ENCODE results near the gene SCRT2. TPM values are rescaled to one million over a fixed set of nuclear protein-coding genes. Genes with fewer than 3 reads are reported as not detected.

SCRT2 gene
- total RNA-seq, 1 donor: not detected

DNA sequence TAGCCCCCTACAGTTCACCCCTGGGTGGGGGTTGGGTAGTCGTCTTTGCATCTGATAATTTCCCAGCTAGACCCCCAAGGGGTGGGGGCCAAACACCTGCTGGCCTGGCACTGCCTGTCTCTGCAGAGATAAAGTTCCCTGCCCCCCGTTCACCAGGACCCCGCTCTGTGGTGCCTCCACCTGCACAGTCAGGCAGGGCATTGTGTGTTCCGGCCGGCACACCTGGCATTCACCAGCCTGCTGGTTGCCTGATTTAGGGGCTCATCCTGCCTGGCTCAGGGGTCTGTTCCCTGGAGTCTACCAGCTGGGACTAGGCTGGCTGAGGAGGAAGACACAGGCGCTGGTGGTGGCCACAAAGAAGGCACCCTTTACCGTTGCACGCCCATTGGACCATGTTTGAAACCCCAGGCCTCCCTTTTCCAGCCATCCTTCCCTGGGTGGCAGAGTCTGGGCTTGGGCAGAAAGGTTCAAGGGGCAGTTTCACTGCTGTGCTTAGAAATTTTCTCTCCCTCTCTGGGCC lies 30.8 kb upstream of the SCRT2 start:
- TF ChIP-seq, protein P1, sequence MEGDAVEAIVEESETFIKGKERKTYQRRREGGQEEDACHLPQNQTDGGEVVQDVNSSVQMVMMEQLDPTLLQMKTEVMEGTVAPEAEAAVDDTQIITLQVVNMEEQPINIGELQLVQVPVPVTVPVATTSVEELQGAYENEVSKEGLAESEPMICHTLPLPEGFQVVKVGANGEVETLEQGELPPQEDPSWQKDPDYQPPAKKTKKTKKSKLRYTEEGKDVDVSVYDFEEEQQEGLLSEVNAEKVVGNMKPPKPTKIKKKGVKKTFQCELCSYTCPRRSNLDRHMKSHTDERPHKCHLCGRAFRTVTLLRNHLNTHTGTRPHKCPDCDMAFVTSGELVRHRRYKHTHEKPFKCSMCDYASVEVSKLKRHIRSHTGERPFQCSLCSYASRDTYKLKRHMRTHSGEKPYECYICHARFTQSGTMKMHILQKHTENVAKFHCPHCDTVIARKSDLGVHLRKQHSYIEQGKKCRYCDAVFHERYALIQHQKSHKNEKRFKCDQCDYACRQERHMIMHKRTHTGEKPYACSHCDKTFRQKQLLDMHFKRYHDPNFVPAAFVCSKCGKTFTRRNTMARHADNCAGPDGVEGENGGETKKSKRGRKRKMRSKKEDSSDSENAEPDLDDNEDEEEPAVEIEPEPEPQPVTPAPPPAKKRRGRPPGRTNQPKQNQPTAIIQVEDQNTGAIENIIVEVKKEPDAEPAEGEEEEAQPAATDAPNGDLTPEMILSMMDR (IDR thresholded peaks at IDR 0.05; ENCODE audit: extremely low read depth, low read depth, low read length): no peak
- peaks cover 24% of the 10 kb centered on the region for H3K27me3 ChIP-seq (ENCODE audit: insufficient read depth, low read length)
- H3K79me2 ChIP-seq (ENCODE audit: insufficient read depth, low read length): no peaks in the 10 kb centered on the region
- DNase-seq (ENCODE audit: insufficient read length, low spot score, missing footprints): peak; percentile 53
- H3K36me3 ChIP-seq (ENCODE audit: insufficient read depth, low read length): no peaks in the 10 kb centered on the region
- peaks cover 6% of the 10 kb centered on the region for H3K9me3 ChIP-seq (ENCODE audit: low read depth, low read length)
- H3K4me2 ChIP-seq (ENCODE audit: insufficient read depth, low read length): no peak overlapping the region
- no peaks in the 10 kb centered on the region for H4K20me1 ChIP-seq (ENCODE audit: insufficient read depth, low read length)
- no peak overlapping the region for H2AFZ ChIP-seq (ENCODE audit: low read length)
- H3K27ac ChIP-seq (ENCODE audit: low read depth, low read length): no peak overlapping the region
- no peak overlapping the region for H3K4me3 ChIP-seq (ENCODE audit: insufficient read depth, low read length)
- H3K4me1 ChIP-seq (ENCODE audit: insufficient read depth, low read length): no peaks in the 10 kb centered on the region

DNA sequence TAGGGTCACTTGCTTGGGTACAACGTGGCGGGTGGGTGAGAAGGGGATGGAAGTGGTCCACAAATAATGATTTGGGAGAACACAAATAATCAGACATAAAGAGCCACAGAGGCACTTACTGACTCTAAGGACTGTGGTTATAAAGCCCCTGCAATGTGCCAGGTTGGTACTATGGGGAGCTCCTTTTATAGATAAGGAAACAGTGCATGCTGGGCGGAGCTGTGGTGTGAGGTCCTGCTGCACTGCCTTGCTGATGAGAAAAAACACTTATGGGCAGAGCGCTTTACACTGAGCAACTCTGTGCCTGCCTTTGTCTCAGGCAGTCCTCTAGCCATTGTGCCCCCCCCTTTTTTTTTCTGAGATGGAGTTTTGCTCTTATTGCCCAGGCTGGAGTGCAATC lies 29.1 kb upstream of the SCRT2 start:
- H3K9me3 ChIP-seq (ENCODE audit: low read depth, low read length): peaks cover 6% of the 10 kb centered on the region
- H4K20me1 ChIP-seq (ENCODE audit: insufficient read depth, low read length): no peaks in the 10 kb centered on the region
- H3K36me3 ChIP-seq (ENCODE audit: insufficient read depth, low read length): no peaks in the 10 kb centered on the region
- DNase-seq (ENCODE audit: insufficient read length, low spot score, missing footprints): peak; percentile 42
- no peak overlapping the region for H2AFZ ChIP-seq (ENCODE audit: low read length)
- no peak overlapping the region for H3K4me3 ChIP-seq (ENCODE audit: insufficient read depth, low read length)
- H3K4me1 ChIP-seq (ENCODE audit: insufficient read depth, low read length): no peaks in the 10 kb centered on the region
- TF ChIP-seq, protein P1 (IDR thresholded peaks at IDR 0.05; ENCODE audit: extremely low read depth, low read depth, low read length): no peak
- H3K27ac ChIP-seq (ENCODE audit: low read depth, low read length): no peak overlapping the region
- peaks cover 14% of the 10 kb centered on the region for H3K27me3 ChIP-seq (ENCODE audit: insufficient read depth, low read length)
- H3K79me2 ChIP-seq (ENCODE audit: insufficient read depth, low read length): no peaks in the 10 kb centered on the region
- no peak overlapping the region for H3K4me2 ChIP-seq (ENCODE audit: insufficient read depth, low read length)

DNA sequence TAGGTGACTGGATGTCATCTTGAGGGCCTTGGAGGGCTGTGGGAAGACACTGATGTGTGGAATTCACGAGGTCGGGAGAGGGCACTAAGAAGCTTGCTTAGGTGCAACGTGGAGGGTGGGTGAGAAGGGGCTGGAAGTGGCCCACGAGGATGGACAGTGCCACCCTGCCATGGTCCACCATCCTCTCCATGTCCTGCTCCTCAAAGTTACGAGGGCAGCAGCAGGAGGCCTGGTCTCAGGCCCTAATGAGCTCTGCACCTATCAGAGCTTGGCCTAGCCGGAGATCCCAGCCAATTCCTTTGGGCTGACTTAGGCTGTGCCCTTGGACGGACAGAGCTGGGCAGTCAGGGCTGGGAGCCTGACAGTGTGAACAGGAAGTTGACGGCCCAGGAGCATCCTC lies 27.8 kb upstream of the SCRT2 start:
- Histone ChIP-seq H3K9me3 (ENCODE audit: low read depth, low read length) (no peaks in the 10 kb centered on the region), H4K20me1 (ENCODE audit: insufficient read depth, low read length) (no peaks in the 10 kb centered on the region), H3K36me3 (ENCODE audit: insufficient read depth, low read length) (no peaks in the 10 kb centered on the region), H3K4me3 (ENCODE audit: insufficient read depth, low read length) (no peak overlapping the region), H3K4me1 (ENCODE audit: insufficient read depth, low read length) (no peaks in the 10 kb centered on the region), H2AFZ (ENCODE audit: low read length) (no peak overlapping the region), H3K79me2 (ENCODE audit: insufficient read depth, low read length) (no peaks in the 10 kb centered on the region), H3K27me3 (ENCODE audit: insufficient read depth, low read length) (peaks cover 12% of the 10 kb centered on the region), H3K27ac (ENCODE audit: low read depth, low read length) (no peak overlapping the region), H3K4me2 (ENCODE audit: insufficient read depth, low read length) (no peak overlapping the region)
- DNase-seq (ENCODE audit: insufficient read length, low spot score, missing footprints): peak; percentile 68
- TF ChIP-seq, protein P1 (IDR thresholded peaks at IDR 0.05; ENCODE audit: extremely low read depth, low read depth, low read length): no peak

DNA sequence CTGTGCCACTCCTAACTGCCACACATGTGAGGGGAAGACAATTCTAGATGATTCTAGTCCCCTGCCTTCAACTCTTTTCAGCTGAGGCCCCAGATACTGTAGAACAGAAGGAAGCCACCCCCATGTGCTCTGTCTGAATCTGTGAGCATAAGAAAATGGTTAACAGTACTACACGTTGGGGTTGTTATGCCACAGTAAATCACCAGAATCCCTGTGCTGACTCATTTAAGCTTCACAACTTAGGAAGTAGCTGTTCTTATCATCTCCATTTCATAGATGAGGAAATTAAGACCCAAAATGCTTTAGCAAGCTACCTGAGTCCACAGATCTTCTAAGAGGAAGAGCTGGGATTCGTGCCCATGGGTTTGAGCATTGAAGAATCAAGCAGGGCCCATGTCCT lies 27.4 kb upstream of the SCRT2 start:
- Histone ChIP-seq H4K20me1 (ENCODE audit: insufficient read depth, low read length) (no peaks in the 10 kb centered on the region), H3K4me3 (ENCODE audit: insufficient read depth, low read length) (no peak overlapping the region), H3K4me2 (ENCODE audit: insufficient read depth, low read length) (no peak overlapping the region), H3K9me3 (ENCODE audit: low read depth, low read length) (no peaks in the 10 kb centered on the region), H3K4me1 (ENCODE audit: insufficient read depth, low read length) (no peaks in the 10 kb centered on the region), H3K27ac (ENCODE audit: low read depth, low read length) (no peak overlapping the region), H3K27me3 (ENCODE audit: insufficient read depth, low read length) (peaks cover 11% of the 10 kb centered on the region), H2AFZ (ENCODE audit: low read length) (no peak overlapping the region), H3K36me3 (ENCODE audit: insufficient read depth, low read length) (no peaks in the 10 kb centered on the region), H3K79me2 (ENCODE audit: insufficient read depth, low read length) (no peaks in the 10 kb centered on the region)
- peak; percentile 45 for DNase-seq (ENCODE audit: insufficient read length, low spot score, missing footprints)
- TF ChIP-seq, protein P1 (IDR thresholded peaks at IDR 0.05; ENCODE audit: extremely low read depth, low read depth, low read length): no peak

All from osteoblast (primary cell).